ENCODE data around the gene KPNA6.
"Not testable (repeated sequence)": the region's sequence is repeated elsewhere in the genome, so short reads cannot be mapped to it uniquely, and the experiment has no call there.

KPNA6 gene

GRCh38 chr1:32074841-32075240 lies 33.0 kb upstream of the KPNA6 start:
- Histone ChIP-seq H3K36me3 (replicated peaks) (peaks cover 30% of the 10 kb centered on the region), H3K4me3 (ENCODE audit: low read depth, low read length) (no peak overlapping the region), H3K27me3 (replicated peaks) (no peaks in the 10 kb centered on the region), H3K27ac (no peak overlapping the region)
- in situ Hi-C loops (cut with HindIII; ENCODE audit: low pct_ligation_motif_present, low sequenced_read_pairs): no loop called here
- DNase-seq: no peak
- TF ChIP-seq CTCF (IDR thresholded peaks at IDR 0.05; ENCODE audit: low read depth, low read length, missing control alignments): no peak

- no peak for TF ChIP-seq CTCF (IDR thresholded peaks at IDR 0.05; ENCODE audit: low read depth, low read length, missing control alignments)
- in situ Hi-C loops (cut with HindIII; ENCODE audit: low pct_ligation_motif_present, low sequenced_read_pairs): no loop called here
- H3K4me3 ChIP-seq (ENCODE audit: low read depth, low read length): no peak overlapping the region
- H3K27ac ChIP-seq: no peak overlapping the region
- no peak for DNase-seq
- H3K27me3 ChIP-seq (replicated peaks): no peaks in the 10 kb centered on the region
- H3K36me3 ChIP-seq (replicated peaks): peaks cover 43% of the 10 kb centered on the region
Observed at GRCh38 chr1:32077451-32077850, 30.4 kb upstream of the KPNA6 start.

GRCh38 chr1:32082022-32082421 lies 25.8 kb upstream of the KPNA6 start:
- in situ Hi-C loops (cut with HindIII; ENCODE audit: low pct_ligation_motif_present, low sequenced_read_pairs): no loop called here
- H3K36me3 ChIP-seq (replicated peaks): peaks cover 48% of the 10 kb centered on the region
- H3K27me3 ChIP-seq (replicated peaks): no peaks in the 10 kb centered on the region

GRCh38 chr1:32086381-32086780 lies 21.5 kb upstream of the KPNA6 start:
- H3K27ac ChIP-seq; H3K27me3 ChIP-seq (replicated peaks); DNase-seq; H3K4me3 ChIP-seq (ENCODE audit: low read depth, low read length); in situ Hi-C loops (cut with HindIII; ENCODE audit: low pct_ligation_motif_present, low sequenced_read_pairs): not testable (repeated sequence)
- peaks cover 30% of the 10 kb centered on the region for H3K36me3 ChIP-seq (replicated peaks)

More at GRCh38 chr1:32082022-32082421, 25.8 kb upstream of the KPNA6 start:
- no peak overlapping the region for H3K4me3 ChIP-seq (ENCODE audit: low read depth, low read length)
- TF ChIP-seq CTCF (IDR thresholded peaks at IDR 0.05; ENCODE audit: low read depth, low read length, missing control alignments): no peak
- no peak overlapping the region for H3K27ac ChIP-seq
- DNase-seq: no peak

- DNase-seq: no peak
- no peak overlapping the region for H3K4me3 ChIP-seq (ENCODE audit: low read depth, low read length)
- peaks cover 54% of the 10 kb centered on the region for H3K36me3 ChIP-seq (replicated peaks)
- in situ Hi-C loops (cut with HindIII; ENCODE audit: low pct_ligation_motif_present, low sequenced_read_pairs): no loop called here
- no peak overlapping the region for H3K27ac ChIP-seq
- TF ChIP-seq CTCF (IDR thresholded peaks at IDR 0.05; ENCODE audit: low read depth, low read length, missing control alignments): no peak
- H3K27me3 ChIP-seq (replicated peaks): no peaks in the 10 kb centered on the region
Observed at GRCh38 chr1:32091176-32091575, 16.7 kb upstream of the KPNA6 start.

GRCh38 chr1:32091591-32091990 lies 16.3 kb upstream of the KPNA6 start:
- H3K4me3 ChIP-seq (ENCODE audit: low read depth, low read length): no peak overlapping the region
- no peak overlapping the region for H3K27ac ChIP-seq
- TF ChIP-seq CTCF (IDR thresholded peaks at IDR 0.05; ENCODE audit: low read depth, low read length, missing control alignments): no peak
- no peaks in the 10 kb centered on the region for H3K27me3 ChIP-seq (replicated peaks)
- DNase-seq: no peak
- in situ Hi-C loops (cut with HindIII; ENCODE audit: low pct_ligation_motif_present, low sequenced_read_pairs): no loop called here
- H3K36me3 ChIP-seq (replicated peaks): peaks cover 52% of the 10 kb centered on the region

All from brain microvascular endothelial cell (primary cell).